ENCODE results near the gene SMYD4. TPM values are rescaled to one million over a fixed set of nuclear protein-coding genes. Genes with fewer than 3 reads are reported as not detected.

The SMYD4 gene
- total and polyA plus RNA-seq, 9 of the 15 experiments (the other 6 are each of a cell fraction or from before 2014, with no cell fraction given), result 1.3 to 10.2 (median 6.7) TPM

- TF ChIP-seq, protein P1, sequence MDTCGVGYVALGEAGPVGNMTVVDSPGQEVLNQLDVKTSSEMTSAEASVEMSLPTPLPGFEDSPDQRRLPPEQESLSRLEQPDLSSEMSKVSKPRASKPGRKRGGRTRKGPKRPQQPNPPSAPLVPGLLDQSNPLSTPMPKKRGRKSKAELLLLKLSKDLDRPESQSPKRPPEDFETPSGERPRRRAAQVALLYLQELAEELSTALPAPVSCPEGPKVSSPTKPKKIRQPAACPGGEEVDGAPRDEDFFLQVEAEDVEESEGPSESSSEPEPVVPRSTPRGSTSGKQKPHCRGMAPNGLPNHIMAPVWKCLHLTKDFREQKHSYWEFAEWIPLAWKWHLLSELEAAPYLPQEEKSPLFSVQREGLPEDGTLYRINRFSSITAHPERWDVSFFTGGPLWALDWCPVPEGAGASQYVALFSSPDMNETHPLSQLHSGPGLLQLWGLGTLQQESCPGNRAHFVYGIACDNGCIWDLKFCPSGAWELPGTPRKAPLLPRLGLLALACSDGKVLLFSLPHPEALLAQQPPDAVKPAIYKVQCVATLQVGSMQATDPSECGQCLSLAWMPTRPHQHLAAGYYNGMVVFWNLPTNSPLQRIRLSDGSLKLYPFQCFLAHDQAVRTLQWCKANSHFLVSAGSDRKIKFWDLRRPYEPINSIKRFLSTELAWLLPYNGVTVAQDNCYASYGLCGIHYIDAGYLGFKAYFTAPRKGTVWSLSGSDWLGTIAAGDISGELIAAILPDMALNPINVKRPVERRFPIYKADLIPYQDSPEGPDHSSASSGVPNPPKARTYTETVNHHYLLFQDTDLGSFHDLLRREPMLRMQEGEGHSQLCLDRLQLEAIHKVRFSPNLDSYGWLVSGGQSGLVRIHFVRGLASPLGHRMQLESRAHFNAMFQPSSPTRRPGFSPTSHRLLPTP (IDR thresholded peaks at IDR 0.05; ENCODE audit: borderline replicate concordance, extremely low read depth, insufficient read length), result peak; percentile 75
- TF ChIP-seq U2AF2 (optimal IDR thresholded peaks at IDR 0.05; ENCODE audit: low read depth, low read length) (no peak), BCOR (IDR thresholded peaks at IDR 0.05) (peak; percentile 92), ZNF77 (CRISPR knock-in tag; IDR thresholded peaks at IDR 0.05) (no peak), SMAD3 (CRISPR knock-in tag; conservative IDR thresholded peaks at IDR 0.05) (no peak), DLX4 (CRISPR knock-in tag; IDR thresholded peaks at IDR 0.05) (no peak), ARID2 (IDR thresholded peaks at IDR 0.05) (no peak), NEUROD1 (IDR thresholded peaks at IDR 0.05; ENCODE audit: borderline replicate concordance, low read depth, low read length, partially characterized antibody) (no peak), U2AF1 (optimal IDR thresholded peaks at IDR 0.05; ENCODE audit: low read depth, low read length) (no peak), SETDB1 (IDR thresholded peaks at IDR 0.05; ENCODE audit: low read length) (no peak), HLTF (IDR thresholded peaks at IDR 0.05) (no peak), KDM1A (IDR thresholded peaks at IDR 0.05) (peak; percentile 87 to 91), BRF2 (IDR thresholded peaks at IDR 0.05; ENCODE audit: borderline replicate concordance, insufficient read depth, insufficient read length) (no peak), CBX5 (IDR thresholded peaks at IDR 0.05; ENCODE audit: borderline replicate concordance, low read depth) (no peak), BRF1 (IDR thresholded peaks at IDR 0.05; ENCODE audit: borderline replicate concordance, extremely low read depth, insufficient read length) (no peak), CHD2 (IDR thresholded peaks at IDR 0.05; ENCODE audit: low read depth, low read length) (no peak), CBX2 (IDR thresholded peaks at IDR 0.05; ENCODE audit: insufficient read depth, low read length, poor library complexity, severe bottlenecking) (no peak), FUS (optimal IDR thresholded peaks at IDR 0.05; ENCODE audit: low read depth, low read length) (no peak), EP300 (IDR thresholded peaks at IDR 0.05; ENCODE audit: low read length) (no peak), MCM7 (IDR thresholded peaks at IDR 0.05) (no peak), NONO (IDR thresholded peaks at IDR 0.05; ENCODE audit: low read depth in 2 of 2, low read length in 1 of 2) (no peak), SMARCA5 (IDR thresholded peaks at IDR 0.05) (peak; percentile 95)
- TF ChIP-seq, protein P2, sequence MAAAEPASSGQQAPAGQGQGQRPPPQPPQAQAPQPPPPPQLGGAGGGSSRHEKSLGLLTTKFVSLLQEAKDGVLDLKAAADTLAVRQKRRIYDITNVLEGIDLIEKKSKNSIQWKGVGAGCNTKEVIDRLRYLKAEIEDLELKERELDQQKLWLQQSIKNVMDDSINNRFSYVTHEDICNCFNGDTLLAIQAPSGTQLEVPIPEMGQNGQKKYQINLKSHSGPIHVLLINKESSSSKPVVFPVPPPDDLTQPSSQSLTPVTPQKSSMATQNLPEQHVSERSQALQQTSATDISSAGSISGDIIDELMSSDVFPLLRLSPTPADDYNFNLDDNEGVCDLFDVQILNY (CRISPR knock-in tag; IDR thresholded peaks at IDR 0.05), result no peak
- TF ChIP-seq, protein P3, sequence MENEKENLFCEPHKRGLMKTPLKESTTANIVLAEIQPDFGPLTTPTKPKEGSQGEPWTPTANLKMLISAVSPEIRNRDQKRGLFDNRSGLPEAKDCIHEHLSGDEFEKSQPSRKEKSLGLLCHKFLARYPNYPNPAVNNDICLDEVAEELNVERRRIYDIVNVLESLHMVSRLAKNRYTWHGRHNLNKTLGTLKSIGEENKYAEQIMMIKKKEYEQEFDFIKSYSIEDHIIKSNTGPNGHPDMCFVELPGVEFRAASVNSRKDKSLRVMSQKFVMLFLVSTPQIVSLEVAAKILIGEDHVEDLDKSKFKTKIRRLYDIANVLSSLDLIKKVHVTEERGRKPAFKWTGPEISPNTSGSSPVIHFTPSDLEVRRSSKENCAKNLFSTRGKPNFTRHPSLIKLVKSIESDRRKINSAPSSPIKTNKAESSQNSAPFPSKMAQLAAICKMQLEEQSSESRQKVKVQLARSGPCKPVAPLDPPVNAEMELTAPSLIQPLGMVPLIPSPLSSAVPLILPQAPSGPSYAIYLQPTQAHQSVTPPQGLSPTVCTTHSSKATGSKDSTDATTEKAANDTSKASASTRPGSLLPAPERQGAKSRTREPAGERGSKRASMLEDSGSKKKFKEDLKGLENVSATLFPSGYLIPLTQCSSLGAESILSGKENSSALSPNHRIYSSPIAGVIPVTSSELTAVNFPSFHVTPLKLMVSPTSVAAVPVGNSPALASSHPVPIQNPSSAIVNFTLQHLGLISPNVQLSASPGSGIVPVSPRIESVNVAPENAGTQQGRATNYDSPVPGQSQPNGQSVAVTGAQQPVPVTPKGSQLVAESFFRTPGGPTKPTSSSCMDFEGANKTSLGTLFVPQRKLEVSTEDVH (IDR thresholded peaks at IDR 0.05; ENCODE audit: low read depth, partially characterized antibody), result no peak
Measured at GRCh38 chr17:1829216-1829591, 498 bp downstream of the SMYD4 start (continued).

Measured in K562 (cell line).